HEK293 (cell line): ENCODE data around the gene FBXO28.

ENCODE experiments used
- CTCF ChIA-PET: fragments of 350-600 bp; formaldehyde crosslinking; extraction: SDS; loops from one replicate; lab custom pipeline; 2021; ENCODE audit warnings: antibody characterized with exemption; lab: Yijun Ruan, JAX
- POLR2A ChIA-PET: fragments of 300-600 bp; formaldehyde crosslinking; extraction: SDS; loops from one replicate; lab custom pipeline; 2020; ENCODE audit warnings: antibody characterized with exemption, inconsistent platforms; lab: Yijun Ruan, JAX
- H3K27ac ChIP-seq: fragments of 200-500 bp; sonication (Bioruptor generic); 2 replicates; pipeline ENCODE4 v1.5.1; 2014; ENCODE audit warnings: low read depth, low read length, control low read depth, inconsistent platforms; ENCODE audit errors: extremely low read depth
- H3K36me3 ChIP-seq, 2 experiments: fragments of 200-500 bp in 1 of 2; sonication (Bioruptor generic) in 1 of 2; 1 replicate in 1 of 2; 2 replicates in 1 of 2; pipeline ENCODE4 v1.5.1; 2014 to 2017; ENCODE audit warnings: inconsistent platforms in 2 of 2, low read length in 2 of 2; ENCODE audit not compliant: control insufficient read depth in 2 of 2, insufficient read depth in 1 of 2
- H3K4me1 ChIP-seq: fragments of 200-500 bp; sonication (Bioruptor generic); 2 replicates; pipeline ENCODE4 v1.5.1; 2014; ENCODE audit warnings: mild to moderate bottlenecking, low read length, inconsistent platforms; ENCODE audit not compliant: control insufficient read depth, insufficient read depth
- H3K4me3 ChIP-seq: 2 replicates; pipeline ENCODE4 v1.5.1; 2011; ENCODE audit warnings: low read depth, mild to moderate bottlenecking, control low read depth, low read length, moderate library complexity
- H3K9me3 ChIP-seq: fragments of 200-500 bp; sonication (Bioruptor generic); 2 replicates; pipeline ENCODE4 v1.5.1; 2014; ENCODE audit warnings: low read depth, low read length, inconsistent platforms; ENCODE audit not compliant: control insufficient read depth, insufficient read depth
- FEZF1 ChIP-seq: fragments of 450-650 bp; formaldehyde crosslinking; IDR thresholded peaks from 2 replicates; pipeline ENCODE4 v1.5.1; 2016; ENCODE audit warnings: missing biosample characterization, missing genetic modification characterization
- GLI2 ChIP-seq: fragments of 450-650 bp; formaldehyde crosslinking; IDR thresholded peaks from 2 replicates; pipeline ENCODE4; 2017; ENCODE audit warnings: missing biosample characterization, missing genetic modification characterization, low read depth, borderline replicate concordance
- PRDM1 ChIP-seq: fragments of 450-650 bp; formaldehyde crosslinking; IDR thresholded peaks from 2 replicates; pipeline ENCODE4; 2016; ENCODE audit warnings: missing biosample characterization, missing genetic modification characterization
- SP7 ChIP-seq: fragments of 450-650 bp; formaldehyde crosslinking; IDR thresholded peaks from 2 replicates; pipeline ENCODE4 v1.5.1; 2016; ENCODE audit warnings: missing biosample characterization, missing genetic modification characterization
- WT1 ChIP-seq: fragments of 450-650 bp; formaldehyde crosslinking; IDR thresholded peaks from 2 replicates; pipeline ENCODE4 v1.5.1; 2016; ENCODE audit warnings: missing biosample characterization, missing genetic modification characterization
- ZBTB21 ChIP-seq: fragments of 450-650 bp; formaldehyde crosslinking; IDR thresholded peaks from 2 replicates; pipeline ENCODE4 v1.5.1; 2017; ENCODE audit warnings: missing biosample characterization, missing genetic modification characterization
- ZBTB8A ChIP-seq: fragments of 450-650 bp; formaldehyde crosslinking; IDR thresholded peaks from 2 replicates; pipeline ENCODE4 v1.5.1; 2016; ENCODE audit warnings: missing biosample characterization, missing genetic modification characterization
- ZEB2 ChIP-seq: fragments of 450-650 bp; formaldehyde crosslinking; IDR thresholded peaks from 2 replicates; pipeline ENCODE4 v1.5.1; 2016; ENCODE audit warnings: missing biosample characterization, missing genetic modification characterization
- ZNF114 ChIP-seq: fragments of 450-650 bp; formaldehyde crosslinking; IDR thresholded peaks from 2 replicates; pipeline ENCODE4 v1.5.0; 2017; ENCODE audit warnings: missing biosample characterization, missing genetic modification characterization
- ZNF155 ChIP-seq: fragments of 450-650 bp; formaldehyde crosslinking; IDR thresholded peaks from 2 replicates; pipeline ENCODE4 v1.5.1; 2016; ENCODE audit warnings: missing biosample characterization, missing genetic modification characterization
- ZNF214 ChIP-seq: fragments of 450-650 bp; formaldehyde crosslinking; IDR thresholded peaks from 2 replicates; pipeline ENCODE4 v1.5.1; 2017; ENCODE audit warnings: missing biosample characterization, mild to moderate bottlenecking, missing genetic modification characterization, borderline replicate concordance
- ZNF362 ChIP-seq: fragments of 450-650 bp; formaldehyde crosslinking; IDR thresholded peaks from 2 replicates; pipeline ENCODE4 v1.5.1; 2016; ENCODE audit warnings: missing biosample characterization, missing genetic modification characterization
- ZNF366 ChIP-seq: fragments of 450-650 bp; formaldehyde crosslinking; conservative IDR thresholded peaks from 2 replicates; pipeline ENCODE4 v1.5.1; 2016; ENCODE audit warnings: missing biosample characterization, missing genetic modification characterization
- ZNF544 ChIP-seq: fragments of 450-650 bp; formaldehyde crosslinking; IDR thresholded peaks from 2 replicates; pipeline ENCODE4 v1.5.0; 2017; ENCODE audit warnings: missing biosample characterization, missing genetic modification characterization
- ZNF558 ChIP-seq: fragments of 450-650 bp; formaldehyde crosslinking; IDR thresholded peaks from 2 replicates; pipeline ENCODE4 v1.5.1; 2016; ENCODE audit warnings: missing biosample characterization, missing genetic modification characterization
- ZNF596 ChIP-seq: fragments of 450-650 bp; IDR thresholded peaks from 2 replicates; pipeline ENCODE4 v1.5.0; 2018; ENCODE audit warnings: missing biosample characterization, mild to moderate bottlenecking, missing genetic modification characterization, moderate library complexity
- ZNF639 ChIP-seq: fragments of 450-650 bp; formaldehyde crosslinking; IDR thresholded peaks from 2 replicates; pipeline ENCODE4 v1.5.1; 2016; ENCODE audit warnings: missing biosample characterization, missing genetic modification characterization
- ZNF654 ChIP-seq: fragments of 450-650 bp; formaldehyde crosslinking; IDR thresholded peaks from 2 replicates; pipeline ENCODE4 v1.5.1; 2016; ENCODE audit warnings: low read depth, missing biosample characterization, missing genetic modification characterization
- ZNF660 ChIP-seq: fragments of 450-650 bp; IDR thresholded peaks from 2 replicates; pipeline ENCODE4 v1.5.1; 2018; ENCODE audit warnings: missing biosample characterization, mild to moderate bottlenecking, missing genetic modification characterization
- ZNF777 ChIP-seq: fragments of 450-650 bp; formaldehyde crosslinking; IDR thresholded peaks from 2 replicates; pipeline ENCODE4 v1.5.1; 2017; ENCODE audit warnings: missing biosample characterization, missing genetic modification characterization, borderline replicate concordance

Gene FBXO28

GRCh38 chr1:224170748-224171478 lies 57.0 kb downstream of the FBXO28 start (continued):
- 0 out of 2 replicates have a peak, but pooled peaks have one; percentile 37 for TF ChIP-seq ZNF639 (tag by site-specific recombination)
- 0 out of 2 replicates have a peak, but pooled peaks have one; percentile 17 for TF ChIP-seq ZNF558 (tag by site-specific recombination)
- no peak for TF ChIP-seq ZBTB8A (tag by site-specific recombination)
- TF ChIP-seq ZNF214 (tag by site-specific recombination) = no peak
- no peak for TF ChIP-seq ZNF660 (tag by site-specific recombination)
- TF ChIP-seq ZNF362 (tag by site-specific recombination) = 0 out of 2 replicates have a peak, but pooled peaks have one; percentile 55
- TF ChIP-seq ZNF155 (tag by site-specific recombination) = no peak
- no peak for TF ChIP-seq ZNF777 (tag by site-specific recombination)
- TF ChIP-seq, all 188 proteins: peak for 7

GRCh38 chr1:224172229-224172628 lies 58.3 kb downstream of the FBXO28 start:
- H3K4me1 ChIP-seq = no peaks in the 10 kb centered on the region
- POLR2A ChIA-PET = interaction anchor here (1.0 kb wide), 1 partner anchor 11 kb away, joined by 3 read pairs; the partner anchor contains the start of gene DEGS1
- no peaks in the 10 kb centered on the region for H3K36me3 ChIP-seq
- H3K9me3 ChIP-seq = no peaks in the 10 kb centered on the region
- CTCF ChIA-PET = interaction anchor here (0.7 to 1.5 kb wide), 2 partner anchors 10 to 161 kb away, joined by 3 read pairs; no protein-coding TSS in a partner anchor
- H3K4me3 ChIP-seq = no peak overlapping the region
- H3K27ac ChIP-seq = no peak overlapping the region
- TF ChIP-seq ZNF596 = peak; percentile 94
- 0 out of 2 replicates have a peak, but pooled peaks have one; percentile 20 for TF ChIP-seq ZNF544 (tag by site-specific recombination)
- TF ChIP-seq GLI2 (tag by site-specific recombination) = no peak
- TF ChIP-seq ZBTB21 (tag by site-specific recombination) = no peak
- peak; percentile 99 for TF ChIP-seq ZNF366
- peak; percentile 84; the same call in 1 of the 2 replicates for TF ChIP-seq ZNF114 (tag by site-specific recombination)
- no peak for TF ChIP-seq ZNF654 (tag by site-specific recombination)
- TF ChIP-seq PRDM1 (tag by site-specific recombination) = peak; percentile 98

- POLR2A ChIA-PET = interaction anchor here (0.5 to 1.3 kb wide), 2 partner anchors 10 to 22 kb away, joined by 5 to 6 read pairs; partner anchors contain the start of gene DEGS1
- H3K36me3 ChIP-seq = no peaks in the 10 kb centered on the region
- H3K9me3 ChIP-seq = no peaks in the 10 kb centered on the region
- no peak for TF ChIP-seq ZEB2 (tag by site-specific recombination)
- peak; percentile 95 for TF ChIP-seq WT1 (tag by site-specific recombination)
- TF ChIP-seq SP7 = 0 out of 2 replicates have a peak, but pooled peaks have one; percentile 26
- 0 out of 2 replicates have a peak, but pooled peaks have one; percentile 11 for TF ChIP-seq FEZF1
- TF ChIP-seq, all 188 proteins: peak for 3
- CTCF ChIA-PET = interaction anchor here (1.1 to 1.5 kb wide), 2 partner anchors 9 to 160 kb away, joined by 3 read pairs; no protein-coding TSS in a partner anchor
- Histone ChIP-seq H3K4me1 (no peaks in the 10 kb centered on the region), H3K27ac (no peak overlapping the region), H3K4me3 (no peak overlapping the region)
Observed at GRCh38 chr1:224173523-224173922, 59.6 kb downstream of the FBXO28 start.
